H9 (cell line): ENCODE results near the gene PREX1. TPM values are rescaled to one million over a fixed set of nuclear protein-coding genes. Genes with fewer than 3 reads are reported as not detected.

Source experiments
- DNase-seq: peaks from one replicate; pipeline ENCODE4 v3.0.0-alpha.2; 2017
- H2AFZ ChIP-seq: one replicate; pipeline ENCODE4 v1.6.1; 2013; ENCODE audit warnings: mild to moderate bottlenecking, low read length, control low read depth, moderate library complexity
- H2AK5ac ChIP-seq: 2 replicates; pipeline ENCODE4 v1.6.1; 2013; ENCODE audit warnings: low read length, control low read depth, mixed read lengths; ENCODE audit not compliant: insufficient read length
- H2BK120ac ChIP-seq: one replicate; pipeline ENCODE4 v1.6.1; 2013; ENCODE audit warnings: low read depth, mild to moderate bottlenecking, low read length, control low read depth, inconsistent platforms; ENCODE audit not compliant: poor library complexity, severe bottlenecking
- H2BK12ac ChIP-seq: 2 replicates; pipeline ENCODE4 v1.6.1; 2013; ENCODE audit warnings: low read length, control low read depth, mixed read lengths, low read depth; ENCODE audit not compliant: insufficient read length
- H2BK15ac ChIP-seq: 2 replicates; pipeline ENCODE4 v1.6.1; 2013; ENCODE audit warnings: low read depth, low read length, control low read depth
- H2BK20ac ChIP-seq: one replicate; pipeline ENCODE4 v1.6.1; 2013; ENCODE audit warnings: low read depth, mild to moderate bottlenecking, low read length, control low read depth, inconsistent platforms; ENCODE audit not compliant: poor library complexity, severe bottlenecking
- H2BK5ac ChIP-seq: 2 replicates; pipeline ENCODE4 v1.6.1; 2013; ENCODE audit warnings: low read length, control low read depth, mixed read lengths; ENCODE audit not compliant: insufficient read length
- H3K14ac ChIP-seq: 2 replicates; pipeline ENCODE4 v1.6.1; 2013; ENCODE audit warnings: low read length, control low read depth; ENCODE audit not compliant: insufficient read depth
- H3K18ac ChIP-seq: 2 replicates; pipeline ENCODE4 v1.6.1; 2013; ENCODE audit warnings: low read depth, mild to moderate bottlenecking, mixed read lengths, low read length, control low read depth; ENCODE audit not compliant: insufficient read length
- H3K23ac ChIP-seq: 2 replicates; pipeline ENCODE4 v1.6.1; 2013; ENCODE audit warnings: low read length, control low read depth, mixed read lengths, low read depth; ENCODE audit not compliant: insufficient read length
- H3K23me2 ChIP-seq: 2 replicates; pipeline ENCODE4 v1.6.1; 2013; ENCODE audit warnings: low read depth, mild to moderate bottlenecking, mixed read lengths, low read length, control low read depth; ENCODE audit not compliant: insufficient read length, poor library complexity, severe bottlenecking
- H3K27ac ChIP-seq: 2 replicates; pipeline ENCODE4 v1.5.1; 2013; ENCODE audit warnings: low read length, control low read depth, mixed read lengths, low read depth; ENCODE audit not compliant: insufficient read length
- H3K27me3 ChIP-seq: 2 replicates; pipeline ENCODE4 v1.6.1; 2013; ENCODE audit warnings: low read length, control low read depth, inconsistent platforms; ENCODE audit not compliant: insufficient read depth
- H3K4ac ChIP-seq: 2 replicates; pipeline ENCODE4 v1.6.1; 2013; ENCODE audit warnings: low read depth, mild to moderate bottlenecking, control low read depth, inconsistent platforms, low read length, moderate library complexity
- H3K4me1 ChIP-seq: 2 replicates; pipeline ENCODE4 v1.6.1; 2013; ENCODE audit warnings: low read length, control low read depth, inconsistent platforms; ENCODE audit not compliant: insufficient read depth
- H3K4me2 ChIP-seq: 2 replicates; pipeline ENCODE4 v1.6.1; 2013; ENCODE audit warnings: low read length, control low read depth, mixed read lengths; ENCODE audit not compliant: insufficient read length, insufficient read depth
- H3K56ac ChIP-seq: 2 replicates; pipeline ENCODE4 v1.6.1; 2013; ENCODE audit warnings: low read depth, mild to moderate bottlenecking, mixed read lengths, low read length, control low read depth; ENCODE audit not compliant: insufficient read length
- H3K79me1 ChIP-seq: 2 replicates; pipeline ENCODE4 v1.6.1; 2013; ENCODE audit warnings: low read depth, mild to moderate bottlenecking, moderate library complexity, low read length, control low read depth, inconsistent platforms; ENCODE audit not compliant: insufficient read depth, poor library complexity, severe bottlenecking
- H3K79me2 ChIP-seq: 2 replicates; pipeline ENCODE4 v1.6.1; 2013; ENCODE audit warnings: low read length, control low read depth, inconsistent platforms; ENCODE audit not compliant: insufficient read depth
- H3K9ac ChIP-seq: 2 replicates; pipeline ENCODE4 v1.6.1; 2013; ENCODE audit warnings: low read length, control low read depth, mixed read lengths; ENCODE audit not compliant: insufficient read length; ENCODE audit errors: extremely low read depth
- H3K9me3 ChIP-seq: one replicate; pipeline ENCODE4 v1.6.1; 2013; ENCODE audit warnings: low read depth, low read length, inconsistent platforms; ENCODE audit not compliant: control insufficient read depth
- H3T11ph ChIP-seq: one replicate; pipeline ENCODE4 v1.6.1; 2013; ENCODE audit warnings: mild to moderate bottlenecking, low read length, control low read depth, inconsistent platforms
- H4K20me1 ChIP-seq: one replicate; pipeline ENCODE4 v1.6.1; 2013; ENCODE audit not compliant: control insufficient read depth, insufficient read length, insufficient read depth
- H4K5ac ChIP-seq: 2 replicates; pipeline ENCODE4 v1.6.1; 2013; ENCODE audit warnings: low read depth, mild to moderate bottlenecking, mixed read lengths, low read length, control low read depth; ENCODE audit not compliant: insufficient read length
- H4K8ac ChIP-seq: replicated peaks from 2 replicates; pipeline ENCODE4 v1.6.1; 2013; ENCODE audit warnings: low read length, control low read depth, mixed read lengths, low read depth; ENCODE audit not compliant: insufficient read length
- H4K91ac ChIP-seq: 2 replicates; pipeline ENCODE4 v1.6.1; 2013; ENCODE audit warnings: low read depth, mild to moderate bottlenecking, moderate library complexity, mixed read lengths, low read length, control low read depth; ENCODE audit not compliant: insufficient read length
- H3K27ac Mint-ChIP-seq, 3 experiments: 2 replicates in 2 of 3; 3 replicates in 1 of 3; pipeline ENCODE4 v1.8.0; 2020 to 2021; ENCODE audit warnings: mixed read lengths in 3 of 3, mild to moderate bottlenecking in 1 of 3, moderate library complexity in 1 of 3
- H3K27me3 Mint-ChIP-seq: 2 replicates; pipeline ENCODE4 v1.8.0; 2021; ENCODE audit warnings: low read depth, mild to moderate bottlenecking, moderate library complexity, mixed read lengths
- H3K36me3 Mint-ChIP-seq, 3 experiments: 2 replicates in 2 of 3; 3 replicates in 1 of 3; pipeline ENCODE4 v1.8.0; 2020 to 2021; ENCODE audit warnings: low read depth in 3 of 3, mixed read lengths in 3 of 3; ENCODE audit not compliant: insufficient read depth in 1 of 3
- H3K4me1 Mint-ChIP-seq, 2 experiments: 2 replicates each; pipeline ENCODE4 v1.8.0; 2020; ENCODE audit warnings: mixed read lengths in 2 of 2
- H3K4me3 Mint-ChIP-seq, 2 experiments: 2 replicates in 1 of 2; 3 replicates in 1 of 2; pipeline ENCODE4 v1.8.0; 2020 to 2021; ENCODE audit warnings: mild to moderate bottlenecking in 2 of 2, mixed read lengths in 2 of 2, moderate library complexity in 1 of 2
- H3K9me3 Mint-ChIP-seq, 2 experiments: 2 replicates in 1 of 2; 3 replicates in 1 of 2; pipeline ENCODE4 v1.8.0; 2020; ENCODE audit warnings: mild to moderate bottlenecking in 2 of 2, mixed read lengths in 2 of 2, moderate library complexity in 1 of 2
- WGBS: extraction: QIAGEN DNeasy Blood & Tissue Kit; methylation state at CpG from one replicate; pipeline ENCODE4 v1.1.7; 2013; ENCODE audit warnings: missing lambda C conversion rate, low lambda C conversion rate, mixed read lengths; ENCODE audit not compliant: insufficient read length; ENCODE audit errors: extremely low coverage; 5-methylcytosine and 5-hydroxymethylcytosine counted together
- total RNA-seq: library from RNA; stranded (reverse); gene quantifications from 2 replicates; pipeline ENCODE4 v1.2.1, GENCODE V29; 2021
- TF ChIP-seq, protein P1 (sequence below): fragments of 200-600 bp; sonication (generic); conservative IDR thresholded peaks from 3 replicates; pipeline ENCODE4 v1.8.0; 2021; ENCODE audit warnings: antibody characterized with exemption, mild to moderate bottlenecking

The PREX1 gene
- total RNA-seq, 1 experiment from 2014 or later = 6.6 TPM

DNA sequence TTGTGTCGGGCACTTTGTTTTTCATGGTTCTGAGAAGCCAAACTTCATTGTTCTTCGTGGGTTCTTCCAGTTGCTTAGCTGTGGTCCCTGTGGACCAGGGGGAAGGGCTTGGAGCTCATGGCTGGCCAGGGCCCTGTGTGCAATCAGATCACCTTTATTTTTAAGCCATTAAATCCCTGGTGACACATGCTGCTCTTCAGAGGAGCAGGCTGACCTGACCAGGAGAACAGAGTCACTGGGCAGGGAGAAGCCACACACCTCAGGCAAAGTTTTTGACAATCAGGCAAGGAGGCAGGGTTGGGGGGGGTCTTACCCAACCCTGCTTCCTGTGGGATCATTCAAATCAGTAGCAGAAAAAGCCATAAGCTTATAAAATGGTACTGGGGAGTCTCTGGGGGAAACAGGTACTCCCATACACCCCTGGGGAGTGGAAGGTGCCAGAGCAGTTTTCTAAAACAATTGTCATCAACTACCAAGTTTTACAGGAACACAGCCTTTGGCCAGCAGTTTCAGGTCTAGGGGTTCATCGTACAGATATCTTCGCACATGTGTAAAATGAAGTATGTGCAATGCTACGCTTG lies 37.0 kb upstream of the PREX1 start:
- no peaks in the 10 kb centered on the region for H3K79me1 ChIP-seq
- TF ChIP-seq, protein P1, sequence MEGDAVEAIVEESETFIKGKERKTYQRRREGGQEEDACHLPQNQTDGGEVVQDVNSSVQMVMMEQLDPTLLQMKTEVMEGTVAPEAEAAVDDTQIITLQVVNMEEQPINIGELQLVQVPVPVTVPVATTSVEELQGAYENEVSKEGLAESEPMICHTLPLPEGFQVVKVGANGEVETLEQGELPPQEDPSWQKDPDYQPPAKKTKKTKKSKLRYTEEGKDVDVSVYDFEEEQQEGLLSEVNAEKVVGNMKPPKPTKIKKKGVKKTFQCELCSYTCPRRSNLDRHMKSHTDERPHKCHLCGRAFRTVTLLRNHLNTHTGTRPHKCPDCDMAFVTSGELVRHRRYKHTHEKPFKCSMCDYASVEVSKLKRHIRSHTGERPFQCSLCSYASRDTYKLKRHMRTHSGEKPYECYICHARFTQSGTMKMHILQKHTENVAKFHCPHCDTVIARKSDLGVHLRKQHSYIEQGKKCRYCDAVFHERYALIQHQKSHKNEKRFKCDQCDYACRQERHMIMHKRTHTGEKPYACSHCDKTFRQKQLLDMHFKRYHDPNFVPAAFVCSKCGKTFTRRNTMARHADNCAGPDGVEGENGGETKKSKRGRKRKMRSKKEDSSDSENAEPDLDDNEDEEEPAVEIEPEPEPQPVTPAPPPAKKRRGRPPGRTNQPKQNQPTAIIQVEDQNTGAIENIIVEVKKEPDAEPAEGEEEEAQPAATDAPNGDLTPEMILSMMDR = no peak
- H4K91ac ChIP-seq = no peak overlapping the region
- H2AK5ac ChIP-seq = no peak overlapping the region
- H2BK5ac ChIP-seq = no peak overlapping the region
- Mint-ChIP-seq H3K27ac (peak overlapping the region in 1 of 3 experiments; percentile 16; a peak in 1 of 7 replicates), H3K4me1 (no peaks in the 10 kb centered on the region), H3K36me3 (no peaks in the 10 kb centered on the region), H3K27me3 (peaks cover 15% of the 10 kb centered on the region), H3K4me3 (no peak overlapping the region), H3K9me3 (no peaks in the 10 kb centered on the region)
- no peak overlapping the region for H3T11ph ChIP-seq
- no peak overlapping the region for H3K18ac ChIP-seq
- no peak overlapping the region for H3K4me2 ChIP-seq
- no peak overlapping the region for H3K4ac ChIP-seq
- H2BK12ac ChIP-seq = no peak overlapping the region
- no peaks in the 10 kb centered on the region for H4K20me1 ChIP-seq
- no peak overlapping the region for H4K8ac ChIP-seq
- H3K56ac ChIP-seq = no peak overlapping the region
- H2BK20ac ChIP-seq = no peak overlapping the region
- H3K9me3 ChIP-seq = no peaks in the 10 kb centered on the region
- no peak overlapping the region for H3K9ac ChIP-seq
- H3K4me1 ChIP-seq = no peaks in the 10 kb centered on the region
- no peak overlapping the region for H2AFZ ChIP-seq
- no peak overlapping the region for H2BK15ac ChIP-seq
- no peak overlapping the region for H3K14ac ChIP-seq
- H3K27me3 ChIP-seq = no peaks in the 10 kb centered on the region
- no peak overlapping the region for H3K27ac ChIP-seq
- no peak overlapping the region for H3K23ac ChIP-seq
- no peaks in the 10 kb centered on the region for H3K23me2 ChIP-seq
- no peak overlapping the region for H4K5ac ChIP-seq
- WGBS = no CpG with 5 or more reads among the region's 5 CpGs
- no peaks in the 10 kb centered on the region for H3K79me2 ChIP-seq
- no peak overlapping the region for H2BK120ac ChIP-seq
- no peak for DNase-seq
